ENCODE data around the gene GPR157.

DNA sequence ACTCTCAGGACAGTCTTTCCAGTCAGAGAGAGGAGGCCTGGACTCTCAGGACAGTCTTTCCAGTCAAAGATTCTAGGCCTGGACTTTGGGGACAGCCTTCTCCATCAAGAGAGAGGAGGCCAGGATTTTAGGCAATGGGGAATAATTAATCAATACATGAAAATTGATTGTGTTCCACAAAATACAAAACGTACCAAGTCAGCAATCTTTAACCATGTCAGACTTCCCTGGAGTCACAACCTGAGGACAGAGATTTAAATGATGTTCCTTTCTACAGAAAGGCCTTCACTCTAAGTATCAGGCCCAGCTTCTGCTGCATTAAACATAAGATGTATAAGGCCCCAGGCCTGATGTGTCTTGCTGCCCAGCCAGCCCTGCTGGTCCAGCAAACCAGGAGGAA lies 27.0 kb upstream of the GPR157 start:
- no peak for TF ChIP-seq EZH2 (IDR thresholded peaks at IDR 0.05; ENCODE audit: borderline replicate concordance, low read depth, low read length, severe bottlenecking)
- TF ChIP-seq, protein P1, sequence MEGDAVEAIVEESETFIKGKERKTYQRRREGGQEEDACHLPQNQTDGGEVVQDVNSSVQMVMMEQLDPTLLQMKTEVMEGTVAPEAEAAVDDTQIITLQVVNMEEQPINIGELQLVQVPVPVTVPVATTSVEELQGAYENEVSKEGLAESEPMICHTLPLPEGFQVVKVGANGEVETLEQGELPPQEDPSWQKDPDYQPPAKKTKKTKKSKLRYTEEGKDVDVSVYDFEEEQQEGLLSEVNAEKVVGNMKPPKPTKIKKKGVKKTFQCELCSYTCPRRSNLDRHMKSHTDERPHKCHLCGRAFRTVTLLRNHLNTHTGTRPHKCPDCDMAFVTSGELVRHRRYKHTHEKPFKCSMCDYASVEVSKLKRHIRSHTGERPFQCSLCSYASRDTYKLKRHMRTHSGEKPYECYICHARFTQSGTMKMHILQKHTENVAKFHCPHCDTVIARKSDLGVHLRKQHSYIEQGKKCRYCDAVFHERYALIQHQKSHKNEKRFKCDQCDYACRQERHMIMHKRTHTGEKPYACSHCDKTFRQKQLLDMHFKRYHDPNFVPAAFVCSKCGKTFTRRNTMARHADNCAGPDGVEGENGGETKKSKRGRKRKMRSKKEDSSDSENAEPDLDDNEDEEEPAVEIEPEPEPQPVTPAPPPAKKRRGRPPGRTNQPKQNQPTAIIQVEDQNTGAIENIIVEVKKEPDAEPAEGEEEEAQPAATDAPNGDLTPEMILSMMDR (IDR thresholded peaks at IDR 0.05; ENCODE audit: borderline replicate concordance, extremely low read depth, low read length, poor library complexity, severe bottlenecking) = no peak

All from DND-41 (cell line).